GM12878 (cell line): ENCODE data around the gene NHLRC4. TPM values are rescaled to one million over a fixed set of nuclear protein-coding genes. Genes with fewer than 3 reads are reported as not detected.

ENCODE experiments used
- CBFB ChIP-seq: IDR thresholded peaks from 2 replicates; pipeline ENCODE4 v1.6.1; 2016; ENCODE audit warnings: antibody characterized with exemption, low read depth
- MXI1 ChIP-seq: fragments of 150-350 bp; IDR thresholded peaks from 2 replicates; pipeline ENCODE4 v1.6.1; 2011; ENCODE audit warnings: low read depth, mild to moderate bottlenecking, inconsistent platforms, low read length, improper control_type of control experiment
- NFIC ChIP-seq: IDR thresholded peaks from 2 replicates; pipeline ENCODE4 v1.6.1; 2012; ENCODE audit warnings: low read depth, mild to moderate bottlenecking, inconsistent platforms, low read length, moderate library complexity
- NR2C2 ChIP-seq: IDR thresholded peaks from 2 replicates; pipeline ENCODE4 v1.6.1; 2011; ENCODE audit warnings: borderline replicate concordance, low read depth; ENCODE audit not compliant: control insufficient read depth, insufficient read length
- SPI1 ChIP-seq: IDR thresholded peaks from 2 replicates; pipeline ENCODE4 v1.6.1; 2011; ENCODE audit warnings: low read depth, mild to moderate bottlenecking, low read length, moderate library complexity, borderline replicate concordance; ENCODE audit not compliant: insufficient read depth
- polyA plus RNA-seq, 11 experiments: library from polyadenylated mRNA; depleted of rRNA in 4 of 11; unstranded in 6 of 11; stranded (reverse) in 5 of 11; fragments of >200 nt; fragmentation: Nextera tagmentation in 4 of 11; fragmentation: Illumina TruSeq in 1 of 11; extraction: Ambion mirVana in 4 of 11; extraction: Trizol in 1 of 11; gene quantifications; 1 replicate in 1 of 11; 2 replicates in 10 of 11; pipeline versions ENCODE4 v1.2.1 to v1.2.3, GENCODE V29; 2011 to 2016; ENCODE audit warnings: inconsistent platforms in 2 of 11, missing spikeins in 2 of 11, low read depth in 1 of 11
- total RNA-seq, 4 experiments: library from RNA; depleted of rRNA in 3 of 4; stranded (reverse); fragments of >200 nt in 3 of 4; fragmentation: Illumina TruSeq in 1 of 4; extraction: Trizol in 1 of 4; gene quantifications; 2 replicates each; pipeline versions ENCODE4 v1.2.1 to v1.2.3, GENCODE V29; 2013 to 2021
- TF ChIP-seq, protein P1 (sequence below): IDR thresholded peaks from 2 replicates; pipeline ENCODE4 v1.6.1; 2011; ENCODE audit warnings: borderline replicate concordance, low read depth, mild to moderate bottlenecking, moderate library complexity, low read length; ENCODE audit not compliant: insufficient read depth, poor library complexity, severe bottlenecking
- TF ChIP-seq, protein P2 (sequence below): fragments of 450-650 bp; IDR thresholded peaks from 2 replicates; pipeline ENCODE4 v1.6.1; 2017; ENCODE audit warnings: borderline replicate concordance
- TF ChIP-seq, protein P3 (sequence below): fragments of 450-650 bp; IDR thresholded peaks from 2 replicates; pipeline ENCODE4 v1.6.1; 2018; ENCODE audit warnings: borderline replicate concordance, mild to moderate bottlenecking; ENCODE audit not compliant: partially characterized antibody

Gene NHLRC4
- total and polyA plus RNA-seq, 10 of the 15 experiments (the other 5 are each of a cell fraction or from before 2014, with no cell fraction given): 0.07 to 1.1 (median 0.57) TPM; not detected in 3

DNA sequence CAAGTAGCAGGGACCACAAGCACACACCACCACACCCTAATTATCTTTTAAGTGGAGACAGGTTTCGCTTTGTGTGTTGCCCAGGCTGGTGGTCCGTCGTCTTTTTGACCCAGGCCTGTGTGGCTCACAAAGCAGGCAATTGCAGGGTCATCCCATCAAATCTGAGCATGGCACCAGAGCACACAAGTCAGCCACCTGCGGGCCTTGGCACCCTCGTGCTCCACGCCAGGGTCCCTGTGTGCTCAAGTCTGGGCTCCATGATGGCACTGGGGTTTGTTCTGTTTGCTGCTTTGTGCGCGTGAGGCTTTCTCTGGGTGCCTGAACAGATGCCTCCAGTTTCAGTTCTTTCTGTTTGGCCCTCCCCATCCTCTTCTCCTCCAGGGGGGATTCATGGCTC lies 41.7 kb upstream of the NHLRC4 start (continued):
- no peak for TF ChIP-seq MXI1
- TF ChIP-seq, protein P1, sequence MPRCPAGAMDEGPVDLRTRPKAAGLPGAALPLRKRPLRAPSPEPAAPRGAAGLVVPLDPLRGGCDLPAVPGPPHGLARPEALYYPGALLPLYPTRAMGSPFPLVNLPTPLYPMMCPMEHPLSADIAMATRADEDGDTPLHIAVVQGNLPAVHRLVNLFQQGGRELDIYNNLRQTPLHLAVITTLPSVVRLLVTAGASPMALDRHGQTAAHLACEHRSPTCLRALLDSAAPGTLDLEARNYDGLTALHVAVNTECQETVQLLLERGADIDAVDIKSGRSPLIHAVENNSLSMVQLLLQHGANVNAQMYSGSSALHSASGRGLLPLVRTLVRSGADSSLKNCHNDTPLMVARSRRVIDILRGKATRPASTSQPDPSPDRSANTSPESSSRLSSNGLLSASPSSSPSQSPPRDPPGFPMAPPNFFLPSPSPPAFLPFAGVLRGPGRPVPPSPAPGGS: peak; percentile 5
- TF ChIP-seq NFIC: no peak
- TF ChIP-seq, protein P2, sequence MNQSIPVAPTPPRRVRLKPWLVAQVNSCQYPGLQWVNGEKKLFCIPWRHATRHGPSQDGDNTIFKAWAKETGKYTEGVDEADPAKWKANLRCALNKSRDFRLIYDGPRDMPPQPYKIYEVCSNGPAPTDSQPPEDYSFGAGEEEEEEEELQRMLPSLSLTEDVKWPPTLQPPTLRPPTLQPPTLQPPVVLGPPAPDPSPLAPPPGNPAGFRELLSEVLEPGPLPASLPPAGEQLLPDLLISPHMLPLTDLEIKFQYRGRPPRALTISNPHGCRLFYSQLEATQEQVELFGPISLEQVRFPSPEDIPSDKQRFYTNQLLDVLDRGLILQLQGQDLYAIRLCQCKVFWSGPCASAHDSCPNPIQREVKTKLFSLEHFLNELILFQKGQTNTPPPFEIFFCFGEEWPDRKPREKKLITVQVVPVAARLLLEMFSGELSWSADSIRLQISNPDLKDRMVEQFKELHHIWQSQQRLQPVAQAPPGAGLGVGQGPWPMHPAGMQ: no peak
- TF ChIP-seq NR2C2: no peak
- TF ChIP-seq, protein P3, sequence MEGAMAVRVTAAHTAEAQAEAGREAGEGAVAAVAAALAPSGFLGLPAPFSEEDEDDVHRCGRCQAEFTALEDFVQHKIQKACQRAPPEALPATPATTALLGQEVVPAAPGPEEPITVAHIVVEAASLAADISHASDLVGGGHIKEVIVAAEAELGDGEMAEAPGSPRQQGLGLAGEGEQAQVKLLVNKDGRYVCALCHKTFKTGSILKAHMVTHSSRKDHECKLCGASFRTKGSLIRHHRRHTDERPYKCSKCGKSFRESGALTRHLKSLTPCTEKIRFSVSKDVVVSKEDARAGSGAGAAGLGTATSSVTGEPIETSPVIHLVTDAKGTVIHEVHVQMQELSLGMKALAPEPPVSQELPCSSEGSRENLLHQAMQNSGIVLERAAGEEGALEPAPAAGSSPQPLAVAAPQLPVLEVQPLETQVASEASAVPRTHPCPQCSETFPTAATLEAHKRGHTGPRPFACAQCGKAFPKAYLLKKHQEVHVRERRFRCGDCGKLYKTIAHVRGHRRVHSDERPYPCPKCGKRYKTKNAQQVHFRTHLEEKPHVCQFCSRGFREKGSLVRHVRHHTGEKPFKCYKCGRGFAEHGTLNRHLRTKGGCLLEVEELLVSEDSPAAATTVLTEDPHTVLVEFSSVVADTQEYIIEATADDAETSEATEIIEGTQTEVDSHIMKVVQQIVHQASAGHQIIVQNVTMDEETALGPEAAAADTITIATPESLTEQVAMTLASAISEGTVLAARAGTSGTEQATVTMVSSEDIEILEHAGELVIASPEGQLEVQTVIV: no peak
- TF ChIP-seq CBFB: no peak
- TF ChIP-seq SPI1: 0 out of 2 replicates have a peak, but pooled peaks have one; percentile 10
